ENCODE results near the gene HES7. TPM values are rescaled to one million over a fixed set of nuclear protein-coding genes. Genes with fewer than 3 reads are reported as not detected.
A peak's percentile ranks its signal among the peaks of the same experiment; 100 is the strongest.

HES7 gene
- total RNA-seq, 1 experiment from 2014 or later: 3.1 TPM

GRCh38 chr17:8116776-8117175 is 7.1 kb downstream of the HES7 start (continued):
- TF ChIP-seq ZBTB43 (CRISPR knock-in tag; IDR thresholded peaks at IDR 0.05) (no peak), NR3C1 (CRISPR knock-in tag; conservative IDR thresholded peaks at IDR 0.05; ENCODE audit: low read depth) (no peak), AFF4 (CRISPR knock-in tag; IDR thresholded peaks at IDR 0.05; ENCODE audit: borderline replicate concordance) (no peak), GTF2I (CRISPR knock-in tag; conservative IDR thresholded peaks at IDR 0.05) (no peak), IRF1 (CRISPR knock-in tag; IDR thresholded peaks at IDR 0.05) (no peak), ATF3 (CRISPR knock-in tag; conservative IDR thresholded peaks at IDR 0.05) (no peak), OVOL2 (CRISPR knock-in tag; IDR thresholded peaks at IDR 0.05; ENCODE audit: borderline replicate concordance) (no peak), SOX15 (CRISPR knock-in tag; IDR thresholded peaks at IDR 0.05) (no peak)

GRCh38 chr17:8110907-8111306 is 13.0 kb downstream of the HES7 start:
- Mint-ChIP-seq H3K4me3 (peak overlapping the region; percentile 42), H3K4me1 (peaks cover 3% of the 10 kb centered on the region; the same call in 1 of the 2 replicates), H3K27ac (no peak overlapping the region), H3K36me3 (no peaks in the 10 kb centered on the region), H3K27me3 (ENCODE audit: low read depth) (peaks cover 88% of the 10 kb centered on the region), H3K9me3 (no peaks in the 10 kb centered on the region)
- ATAC-seq (no peak), DNase-seq (ENCODE audit: low spot score) (no peak)
- ChIA-PET POLR2A (no interaction called here), CTCF (interaction anchor here (0.7 to 12.6 kb wide), 27 partner anchors 8 to 277 kb away, joined by 3 to 134 read pairs (median 5); partner anchors contain the start of genes ALOX12B, ALOXE3, AURKB and BORCS6)
- TF ChIP-seq TEAD4 (CRISPR knock-in tag; IDR thresholded peaks at IDR 0.05) (no peak), TCF7 (CRISPR knock-in tag; IDR thresholded peaks at IDR 0.05; ENCODE audit: low read depth) (no peak), ZNF219 (CRISPR knock-in tag; IDR thresholded peaks at IDR 0.05; ENCODE audit: borderline replicate concordance) (no peak), ATF3 (CRISPR knock-in tag; conservative IDR thresholded peaks at IDR 0.05) (no peak), ATF2 (CRISPR knock-in tag; IDR thresholded peaks at IDR 0.05; ENCODE audit: borderline replicate concordance, low read depth) (no peak), ZNF281 (CRISPR knock-in tag; IDR thresholded peaks at IDR 0.05) (no peak), SMAD3 (CRISPR knock-in tag; IDR thresholded peaks at IDR 0.05; ENCODE audit: borderline replicate concordance) (no peak), ARID4B (CRISPR knock-in tag; IDR thresholded peaks at IDR 0.05; ENCODE audit: borderline replicate concordance) (no peak), CTCF (IDR thresholded peaks at IDR 0.05) (no peak), KAT7 (CRISPR knock-in tag; IDR thresholded peaks at IDR 0.05; ENCODE audit: borderline replicate concordance) (no peak)
